Measurements from ENCODE around the gene SYT7.

GRCh38 chr11:61515686-61516085 is 65.2 kb downstream of the SYT7 start:
- no peak for TF ChIP-seq CTCF (IDR thresholded peaks at IDR 0.05)
- TF ChIP-seq POLR2A (IDR thresholded peaks at IDR 0.05; ENCODE audit: low read depth): no peak

All from esophagus muscularis mucosa (tissue), 3 donors.